ENCODE data around the gene DENND1A. TPM values are rescaled to one million over a fixed set of nuclear protein-coding genes. Genes with fewer than 3 reads are reported as not detected.

Gene DENND1A
- total RNA-seq, 4 donors from 2014 or later = 20.9 to 33.6 (median 23.7) TPM

- H3K27me3 ChIP-seq = no peaks in the 10 kb centered on the region
- H3K9me3 ChIP-seq = no peaks in the 10 kb centered on the region
- TF ChIP-seq CTCF (IDR thresholded peaks at IDR 0.05) (no peak), POLR2A (IDR thresholded peaks at IDR 0.05) (no peak), POLR2AphosphoS5 (IDR thresholded peaks at IDR 0.05) (no peak), EP300 (IDR thresholded peaks at IDR 0.05) (no peak)
- ATAC-seq = no peak
- no peaks in the 10 kb centered on the region for H3K4me1 ChIP-seq
- H3K36me3 ChIP-seq = peaks cover 0 to 75% of the 10 kb centered on the region in 2 donors
- WGBS, 2 donors (ENCODE audit: low coverage in 1 of 2) = 84% methylated on average over 3 of the region's 4 CpGs; no CpG with 5 or more reads in 1 of the 2 donors
- H3K27ac ChIP-seq = no peak overlapping the region
- no peak overlapping the region for H3K4me3 ChIP-seq
Observed at GRCh38 chr9:123419091-123419490, 510.8 kb downstream of the DENND1A start.

DNA sequence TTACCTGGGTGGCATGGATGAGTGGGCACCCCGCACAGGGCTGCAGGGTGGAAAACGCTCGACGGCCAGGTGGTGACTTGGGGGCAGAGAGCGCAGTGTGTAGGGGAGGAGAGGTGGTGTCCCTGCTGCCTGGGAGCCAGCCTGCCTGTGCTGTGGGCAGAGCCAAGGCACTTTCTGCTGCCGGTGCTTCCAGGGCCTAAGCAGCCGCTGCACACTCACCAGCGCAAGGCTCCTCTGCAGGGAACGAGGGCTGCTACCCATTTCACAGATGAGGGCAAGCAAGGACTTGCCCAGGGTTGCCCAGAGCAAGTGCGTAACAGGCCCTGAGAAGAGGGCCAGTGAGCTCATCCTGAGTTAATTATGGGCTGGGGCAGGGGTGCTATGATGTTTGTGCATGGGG lies 511.4 kb downstream of the DENND1A start:
- no peak overlapping the region for H3K4me3 ChIP-seq
- ATAC-seq = no peak
- H3K9me3 ChIP-seq = no peaks in the 10 kb centered on the region
- WGBS, 2 donors (ENCODE audit: low coverage in 1 of 2) = 98 to 100% methylated on average over 2 to 7 of the region's 10 CpGs
- TF ChIP-seq POLR2AphosphoS5 (IDR thresholded peaks at IDR 0.05) (no peak), POLR2A (IDR thresholded peaks at IDR 0.05) (no peak), EP300 (IDR thresholded peaks at IDR 0.05) (no peak), CTCF (IDR thresholded peaks at IDR 0.05) (no peak)
- H3K27me3 ChIP-seq = no peaks in the 10 kb centered on the region
- H3K4me1 ChIP-seq = no peaks in the 10 kb centered on the region
- H3K27ac ChIP-seq = no peak overlapping the region
- peaks cover 0 to 69% of the 10 kb centered on the region in 2 donors for H3K36me3 ChIP-seq

DNA sequence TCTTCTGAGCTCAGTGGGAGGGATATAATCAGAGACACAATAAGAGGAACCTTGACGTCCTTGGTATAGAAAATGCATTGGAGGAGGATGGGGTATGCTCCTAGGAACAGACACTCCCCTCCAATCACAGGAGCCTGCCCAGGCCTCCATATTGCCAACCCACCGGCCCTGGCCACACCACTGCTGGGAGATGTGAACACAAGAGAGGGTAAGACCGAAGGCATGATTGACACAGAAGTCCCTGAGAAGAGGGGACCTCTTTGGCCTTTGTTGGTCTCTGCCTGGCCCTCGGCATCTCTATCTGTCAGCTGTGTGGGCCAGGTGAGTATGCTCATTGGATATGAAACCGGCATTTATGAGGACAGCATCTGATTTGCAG lies 511.9 kb downstream of the DENND1A start:
- ATAC-seq = no peak
- no peak for TF ChIP-seq POLR2A (IDR thresholded peaks at IDR 0.05)
- no peak for TF ChIP-seq EP300 (IDR thresholded peaks at IDR 0.05)
- no peak for TF ChIP-seq POLR2AphosphoS5 (IDR thresholded peaks at IDR 0.05)
- no peak for TF ChIP-seq CTCF (IDR thresholded peaks at IDR 0.05)
- WGBS, 2 donors (ENCODE audit: low coverage in 1 of 2) = 92% methylated on average over 4 of the region's 5 CpGs; no CpG with 5 or more reads in 1 of the 2 donors
- H3K27me3 ChIP-seq = no peaks in the 10 kb centered on the region
- H3K4me3 ChIP-seq = no peak overlapping the region
- no peaks in the 10 kb centered on the region for H3K9me3 ChIP-seq
- no peak overlapping the region for H3K27ac ChIP-seq
- peaks cover 0 to 64% of the 10 kb centered on the region in 2 donors for H3K36me3 ChIP-seq
- H3K4me1 ChIP-seq = no peaks in the 10 kb centered on the region

GRCh38 chr9:123417289-123418051 lies 512.5 kb downstream of the DENND1A start:
- no peak overlapping the region for H3K4me3 ChIP-seq
- H3K27me3 ChIP-seq = no peaks in the 10 kb centered on the region
- no peak overlapping the region for H3K27ac ChIP-seq
- no peak for TF ChIP-seq EP300 (IDR thresholded peaks at IDR 0.05)
- ATAC-seq = no peak
- H3K9me3 ChIP-seq = no peaks in the 10 kb centered on the region
- 100% methylated on average over 4 of the region's 5 CpGs; no CpG with 5 or more reads in 1 of the 2 donors for WGBS, 2 donors (ENCODE audit: low coverage in 1 of 2)
- peaks cover 0 to 60% of the 10 kb centered on the region in 2 donors for H3K36me3 ChIP-seq
- no peaks in the 10 kb centered on the region for H3K4me1 ChIP-seq

DNA sequence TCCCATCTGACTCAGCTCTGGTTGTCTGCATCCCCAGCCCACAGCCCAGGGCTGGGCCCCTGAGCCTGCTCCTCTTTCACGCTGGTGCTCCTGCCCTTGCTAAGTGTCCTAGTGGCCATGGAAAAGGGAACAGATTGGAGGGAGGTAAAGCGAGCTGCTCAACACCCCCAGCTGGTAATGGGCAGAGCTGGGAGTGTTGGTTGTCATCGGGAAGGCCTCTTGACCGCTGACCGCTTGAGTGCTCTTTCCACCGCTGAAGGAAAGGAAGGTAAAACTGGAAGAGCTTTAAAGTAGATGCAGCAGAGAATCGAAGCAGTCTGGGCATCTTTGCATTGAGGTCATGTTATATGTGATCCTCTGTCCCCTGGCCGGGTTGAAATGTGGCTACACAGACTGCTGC lies 513.8 kb downstream of the DENND1A start:
- H3K27me3 ChIP-seq = no peaks in the 10 kb centered on the region
- 80 to 90% methylated on average over 2 to 5 of the region's 8 CpGs for WGBS, 2 donors (ENCODE audit: low coverage in 1 of 2)

More for the DNA sequence above, 513.8 kb downstream of the DENND1A start:
- Histone ChIP-seq H3K27ac (no peak overlapping the region), H3K4me3 (no peak overlapping the region), H3K9me3 (no peaks in the 10 kb centered on the region), H3K36me3 (peaks cover 0 to 59% of the 10 kb centered on the region in 2 donors), H3K4me1 (no peaks in the 10 kb centered on the region)
- TF ChIP-seq POLR2A (IDR thresholded peaks at IDR 0.05) (no peak), CTCF (IDR thresholded peaks at IDR 0.05) (no peak), POLR2AphosphoS5 (IDR thresholded peaks at IDR 0.05) (no peak), EP300 (IDR thresholded peaks at IDR 0.05) (no peak)
- ATAC-seq = no peak
